Dedifferentiated amniotic fluid mesenchymal stem cell (primary cell): ENCODE measurements around the gene PTMS.

Experiments used
- DNase-seq: peaks from one replicate; pipeline ENCODE4 v3.0.0-alpha.2; 2016; ENCODE audit errors: extremely low spot score

The PTMS gene

GRCh38 chr12:6771509-6772330 lies 5.6 kb downstream of the PTMS start:
- no peak for DNase-seq

GRCh38 chr12:6772331-6772695 lies 6.2 kb downstream of the PTMS start, which contains the start of gene LAG3:
TSS of gene LAG3 (plus strand) at chr12:6772520. CDS start at chr12:6772853, 333 bp downstream.
- no peak for DNase-seq

- no peak for DNase-seq
Observed at GRCh38 chr12:6772726-6773589, 6.8 kb downstream of the PTMS start.

- no peak for DNase-seq
Observed at GRCh38 chr12:6773590-6774351, 7.6 kb downstream of the PTMS start.

GRCh38 chr12:6774499-6775062 lies 8.4 kb downstream of the PTMS start:
- DNase-seq = no peak

GRCh38 chr12:6775185-6776174 lies 9.3 kb downstream of the PTMS start:
- DNase-seq = no peak

GRCh38 chr12:6777386-6777785 lies 11.2 kb downstream of the PTMS start:
- DNase-seq = no peak

GRCh38 chr12:6778217-6778573 lies 12.0 kb downstream of the PTMS start:
- DNase-seq = no peak

- peak; percentile 89 for DNase-seq
Observed at GRCh38 chr12:6778574-6779550, 12.7 kb downstream of the PTMS start.

GRCh38 chr12:6779708-6780432 lies 13.7 kb downstream of the PTMS start:
- DNase-seq = no peak

- DNase-seq = no peak
Observed at GRCh38 chr12:6780573-6780972, 14.4 kb downstream of the PTMS start.

- DNase-seq = no peak
Observed at GRCh38 chr12:6782119-6782518, 16.0 kb downstream of the PTMS start.

GRCh38 chr12:6782850-6783566 lies 16.8 kb downstream of the PTMS start:
- no peak for DNase-seq

- DNase-seq = no peak
Observed at GRCh38 chr12:6783828-6784227, 17.7 kb downstream of the PTMS start.

- no peak for DNase-seq
Observed at GRCh38 chr12:6784296-6784695, 18.1 kb downstream of the PTMS start.

GRCh38 chr12:6784761-6785160 lies 18.6 kb downstream of the PTMS start:
- no peak for DNase-seq

- no peak for DNase-seq
Observed at GRCh38 chr12:6786416-6787094, 20.4 kb downstream of the PTMS start.
